CD4-positive, alpha-beta T cell treated with Interleukin-2 at 100 ng/mL for 4 hours (primary cell): ENCODE data around the gene ZCCHC3.

Experiments
- DNase-seq: peaks from one replicate; pipeline ENCODE4 v3.0.0-alpha.2; 2020; ENCODE audit warnings: low spot score

Gene ZCCHC3

GRCh38 chr20:284172-284571 is 13.2 kb upstream of the ZCCHC3 start:
- no peak for DNase-seq

GRCh38 chr20:286508-286907 is 10.9 kb upstream of the ZCCHC3 start:
- DNase-seq = no peak

GRCh38 chr20:288956-289692 is 8.2 kb upstream of the ZCCHC3 start:
- no peak for DNase-seq

GRCh38 chr20:289693-290083 is 7.7 kb upstream of the ZCCHC3 start:
- DNase-seq = no peak

- DNase-seq = peak; percentile 87
Measured at GRCh38 chr20:290084-290831, 7.1 kb upstream of the ZCCHC3 start, which contains the start of gene C20orf96. C20orf96 (minus strand) TSS chr20:290750; CDS start chr20:290610, 140 bp downstream.

- no peak for DNase-seq
Measured at GRCh38 chr20:294602-295001, 2.8 kb upstream of the ZCCHC3 start.

- DNase-seq = no peak
Measured at GRCh38 chr20:295804-296203, 1.6 kb upstream of the ZCCHC3 start.

GRCh38 chr20:297925-298775 is 780 bp downstream of the ZCCHC3 start:
- peak; percentile 32 for DNase-seq

GRCh38 chr20:298776-299391 is 1.5 kb downstream of the ZCCHC3 start:
- DNase-seq = peak; percentile 10

GRCh38 chr20:300345-300990 is 3.1 kb downstream of the ZCCHC3 start:
- DNase-seq = no peak

- no peak for DNase-seq
Measured at GRCh38 chr20:301886-302848, 4.8 kb downstream of the ZCCHC3 start.

- no peak for DNase-seq
Measured at GRCh38 chr20:305745-306144, 8.4 kb downstream of the ZCCHC3 start.

- DNase-seq = no peak
Measured at GRCh38 chr20:308427-309038, 11.2 kb downstream of the ZCCHC3 start.

- no peak for DNase-seq
Measured at GRCh38 chr20:309306-309840, 12.0 kb downstream of the ZCCHC3 start.

GRCh38 chr20:309841-310644 is 12.7 kb downstream of the ZCCHC3 start:
- DNase-seq = peak; percentile 73

- no peak for DNase-seq
Measured at GRCh38 chr20:310645-311044, 13.3 kb downstream of the ZCCHC3 start.

GRCh38 chr20:311609-312008 is 14.2 kb downstream of the ZCCHC3 start:
- DNase-seq = no peak

- no peak for DNase-seq
Measured at GRCh38 chr20:312067-312466, 14.7 kb downstream of the ZCCHC3 start.

GRCh38 chr20:312866-313265 is 15.5 kb downstream of the ZCCHC3 start:
- DNase-seq = no peak
